Stimulated activated CD4-positive, alpha-beta T cell treated with anti-CD3 and anti-CD28 coated beads, Interleukin-4, amount 100 ng/mL, for 24 hours (primary cell): ENCODE measurements around the gene CNNM4.

Source experiments
- DNase-seq: peaks from one replicate; pipeline ENCODE4 v3.0.0-alpha.2; 2020

CNNM4 gene

GRCh38 chr2:96815326-96816126, 54.8 kb downstream of the CNNM4 start:
- no peak for DNase-seq

- peak; percentile 96 for DNase-seq
These were observed 55.6 kb downstream of the CNNM4 start, which contains the start of gene CNNM3 for GRCh38 chr2:96816127-96816835. Gene CNNM3 (plus strand): TSS chr2:96816268. CDS start chr2:96816278, 10 bp downstream.

GRCh38 chr2:96816836-96817702, 56.4 kb downstream of the CNNM4 start:
- DNase-seq: no peak

- DNase-seq: no peak
These were observed 57.2 kb downstream of the CNNM4 start for GRCh38 chr2:96817882-96818281.

GRCh38 chr2:96819128-96819875, 58.6 kb downstream of the CNNM4 start:
- DNase-seq: no peak

- DNase-seq: no peak
These were observed 59.3 kb downstream of the CNNM4 start for GRCh38 chr2:96819876-96820511.

- DNase-seq: no peak
These were observed 60.5 kb downstream of the CNNM4 start for GRCh38 chr2:96821113-96821675.

GRCh38 chr2:96822786-96823185, 62.1 kb downstream of the CNNM4 start:
- DNase-seq: no peak

GRCh38 chr2:96823198-96823597, 62.5 kb downstream of the CNNM4 start:
- DNase-seq: no peak

GRCh38 chr2:96824079-96824870, 63.6 kb downstream of the CNNM4 start:
- no peak for DNase-seq

GRCh38 chr2:96825057-96825456, 64.4 kb downstream of the CNNM4 start:
- DNase-seq: no peak

GRCh38 chr2:96826546-96827278, 66.0 kb downstream of the CNNM4 start:
- no peak for DNase-seq

GRCh38 chr2:96828436-96828835, 67.7 kb downstream of the CNNM4 start:
- DNase-seq: no peak

GRCh38 chr2:96828874-96829273, 68.2 kb downstream of the CNNM4 start:
- no peak for DNase-seq

GRCh38 chr2:96830044-96830562, 69.4 kb downstream of the CNNM4 start:
- no peak for DNase-seq

- DNase-seq: no peak
These were observed 71.0 kb downstream of the CNNM4 start for GRCh38 chr2:96831679-96832078.

GRCh38 chr2:96832408-96832753, 71.7 kb downstream of the CNNM4 start:
- no peak for DNase-seq

GRCh38 chr2:96832754-96833507, 72.2 kb downstream of the CNNM4 start:
- DNase-seq: no peak

GRCh38 chr2:96835830-96836229, 75.1 kb downstream of the CNNM4 start:
- DNase-seq: no peak
